Transverse colon (tissue), 3 donors: ENCODE results near the gene CDKN1A.

Source experiments
- EP300 ChIP-seq: sonication (generic); formaldehyde crosslinking; IDR thresholded peaks from one replicate; pipeline ENCODE4 v1.6.1; 2017; ENCODE audit warnings: antibody characterized with exemption, low read depth
- TF ChIP-seq, protein P1 (sequence below), 5 experiments: fragments of 200-600 bp in 3 of 5; fragments of 450-650 bp in 2 of 5; sonication (generic) in 3 of 5; IDR thresholded peaks; 1 replicate in 2 of 5; 2 replicates in 3 of 5; pipeline ENCODE4 v1.5.1; 2016 to 2017; ENCODE audit warnings: antibody characterized with exemption in 5 of 5, inconsistent platforms in 3 of 5, mild to moderate bottlenecking in 2 of 5, moderate library complexity in 1 of 5

DNA sequence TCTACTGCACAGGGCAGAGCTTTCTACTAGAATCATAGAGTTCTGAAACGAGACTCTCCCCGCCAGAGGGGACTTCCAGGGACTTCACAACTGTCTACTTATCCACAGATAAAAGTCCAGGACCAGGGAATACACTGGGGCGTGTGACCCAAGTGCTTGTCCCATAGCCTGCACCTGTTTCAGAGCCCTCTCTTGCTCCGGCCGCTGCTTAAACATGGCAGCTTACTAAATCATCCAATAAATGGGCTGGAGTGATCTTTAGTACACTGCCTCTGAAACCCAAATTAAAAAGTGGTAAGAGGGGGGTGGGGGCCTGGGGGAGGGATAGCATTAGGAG lies 10.2 kb downstream of the CDKN1A start:
- TF ChIP-seq, protein P1, sequence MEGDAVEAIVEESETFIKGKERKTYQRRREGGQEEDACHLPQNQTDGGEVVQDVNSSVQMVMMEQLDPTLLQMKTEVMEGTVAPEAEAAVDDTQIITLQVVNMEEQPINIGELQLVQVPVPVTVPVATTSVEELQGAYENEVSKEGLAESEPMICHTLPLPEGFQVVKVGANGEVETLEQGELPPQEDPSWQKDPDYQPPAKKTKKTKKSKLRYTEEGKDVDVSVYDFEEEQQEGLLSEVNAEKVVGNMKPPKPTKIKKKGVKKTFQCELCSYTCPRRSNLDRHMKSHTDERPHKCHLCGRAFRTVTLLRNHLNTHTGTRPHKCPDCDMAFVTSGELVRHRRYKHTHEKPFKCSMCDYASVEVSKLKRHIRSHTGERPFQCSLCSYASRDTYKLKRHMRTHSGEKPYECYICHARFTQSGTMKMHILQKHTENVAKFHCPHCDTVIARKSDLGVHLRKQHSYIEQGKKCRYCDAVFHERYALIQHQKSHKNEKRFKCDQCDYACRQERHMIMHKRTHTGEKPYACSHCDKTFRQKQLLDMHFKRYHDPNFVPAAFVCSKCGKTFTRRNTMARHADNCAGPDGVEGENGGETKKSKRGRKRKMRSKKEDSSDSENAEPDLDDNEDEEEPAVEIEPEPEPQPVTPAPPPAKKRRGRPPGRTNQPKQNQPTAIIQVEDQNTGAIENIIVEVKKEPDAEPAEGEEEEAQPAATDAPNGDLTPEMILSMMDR (IDR thresholded peaks at IDR 0.05), result no peak
- TF ChIP-seq EP300, result no peak
